Measurements from ENCODE around the gene SLC5A11. TPM values are rescaled to one million over a fixed set of nuclear protein-coding genes. Genes with fewer than 3 reads are reported as not detected.

Gene SLC5A11
- total RNA-seq, 1 experiment from 2014 or later, result 0.22 TPM

GRCh38 chr16:24955975-24956731 is 110.4 kb downstream of the SLC5A11 start:
- Histone ChIP-seq H4K20me1 (ENCODE audit: control insufficient read depth, insufficient read depth, insufficient read length) (no peaks in the 10 kb centered on the region), H3T11ph (ENCODE audit: low read length) (no peak overlapping the region), H3K23me2 (ENCODE audit: insufficient read length, low read depth, low read length, poor library complexity, severe bottlenecking) (no peaks in the 10 kb centered on the region), H4K5ac (ENCODE audit: insufficient read length, low read depth, low read length) (no peak overlapping the region), H3K9ac (ENCODE audit: extremely low read depth, insufficient read length, low read length) (no peak overlapping the region), H3K79me2 (ENCODE audit: insufficient read depth, low read length) (no peaks in the 10 kb centered on the region), H3K27me3 (ENCODE audit: insufficient read depth, low read length) (no peaks in the 10 kb centered on the region), H3K4me1 (ENCODE audit: insufficient read depth, low read length) (no peaks in the 10 kb centered on the region), H2BK12ac (ENCODE audit: insufficient read length, low read depth, low read length) (no peak overlapping the region), H2AFZ (ENCODE audit: low read length) (no peak overlapping the region), H2BK20ac (ENCODE audit: low read depth, low read length, poor library complexity, severe bottlenecking) (no peak overlapping the region), H3K4ac (ENCODE audit: low read depth, low read length) (no peak overlapping the region), H3K23ac (ENCODE audit: insufficient read length, low read depth, low read length) (no peak overlapping the region), H2BK120ac (ENCODE audit: low read depth, low read length, poor library complexity, severe bottlenecking) (no peak overlapping the region), H3K56ac (ENCODE audit: insufficient read length, low read depth, low read length) (no peak overlapping the region), H2BK5ac (ENCODE audit: insufficient read length, low read length) (no peak overlapping the region), H3K4me2 (ENCODE audit: insufficient read depth, insufficient read length, low read length) (no peak overlapping the region), H3K18ac (ENCODE audit: insufficient read length, low read depth, low read length) (no peak overlapping the region), H4K8ac (replicated peaks; ENCODE audit: insufficient read length, low read depth, low read length) (no peak overlapping the region), H4K91ac (ENCODE audit: insufficient read length, low read depth, low read length) (no peak overlapping the region), H3K14ac (ENCODE audit: insufficient read depth, low read length) (no peak overlapping the region), H3K27ac (ENCODE audit: insufficient read length, low read depth, low read length) (no peak overlapping the region), H3K9me3 (ENCODE audit: control insufficient read depth, low read depth, low read length) (no peaks in the 10 kb centered on the region), H2AK5ac (ENCODE audit: insufficient read length, low read length) (no peak overlapping the region), H2BK15ac (ENCODE audit: low read depth, low read length) (no peak overlapping the region), H3K79me1 (ENCODE audit: insufficient read depth, low read depth, low read length, poor library complexity, severe bottlenecking) (no peaks in the 10 kb centered on the region)
- H3K27ac Mint-ChIP-seq, result no peak overlapping the region
- peaks cover 21 to 90% (median 57%) of the 10 kb centered on the region in 3 experiments; a peak in 6 of 7 replicates for H3K36me3 Mint-ChIP-seq (ENCODE audit: insufficient read depth in 1 of 3, low read depth in 3 of 3)
- no peaks in the 10 kb centered on the region for H3K27me3 Mint-ChIP-seq (ENCODE audit: low read depth)
- H3K4me1 Mint-ChIP-seq, result no peaks in the 10 kb centered on the region
- H3K9me3 Mint-ChIP-seq, result no peaks in the 10 kb centered on the region
- DNase-seq, result no peak
- TF ChIP-seq CTCF (conservative IDR thresholded peaks at IDR 0.05), result no peak
- H3K4me3 Mint-ChIP-seq, result no peak overlapping the region
- no CpG with 5 or more reads among the region's 11 CpGs for WGBS (ENCODE audit: extremely low coverage, insufficient read length, low lambda C conversion rate)

Data from H9 (cell line).